ENCODE results near the gene TMC1.

TMC1 gene

DNA sequence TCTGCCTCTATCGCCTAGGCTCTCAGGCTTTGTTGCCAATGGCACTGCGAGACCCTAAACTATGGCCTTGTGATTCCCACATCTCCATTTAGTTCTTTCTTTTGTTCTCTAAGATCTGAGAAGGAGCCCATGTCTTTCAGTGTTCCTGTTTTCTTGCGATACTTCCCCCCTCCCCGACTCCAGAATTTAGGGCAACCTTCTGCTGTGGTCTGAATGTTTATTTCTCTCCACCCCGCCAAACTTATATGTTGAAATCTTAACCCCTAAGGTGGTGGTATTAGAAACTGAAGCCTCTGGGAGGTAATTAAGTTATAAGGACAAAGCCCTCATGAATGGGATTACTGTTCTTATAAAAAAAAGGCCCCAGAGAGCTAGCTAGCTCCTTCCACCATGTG lies 6.4 kb downstream of the TMC1 start:
- no peak for DNase-seq (ENCODE audit: low read depth)
- H3K4me3 ChIP-seq (ENCODE audit: low read length), result no peak overlapping the region
- TF ChIP-seq, protein P1, sequence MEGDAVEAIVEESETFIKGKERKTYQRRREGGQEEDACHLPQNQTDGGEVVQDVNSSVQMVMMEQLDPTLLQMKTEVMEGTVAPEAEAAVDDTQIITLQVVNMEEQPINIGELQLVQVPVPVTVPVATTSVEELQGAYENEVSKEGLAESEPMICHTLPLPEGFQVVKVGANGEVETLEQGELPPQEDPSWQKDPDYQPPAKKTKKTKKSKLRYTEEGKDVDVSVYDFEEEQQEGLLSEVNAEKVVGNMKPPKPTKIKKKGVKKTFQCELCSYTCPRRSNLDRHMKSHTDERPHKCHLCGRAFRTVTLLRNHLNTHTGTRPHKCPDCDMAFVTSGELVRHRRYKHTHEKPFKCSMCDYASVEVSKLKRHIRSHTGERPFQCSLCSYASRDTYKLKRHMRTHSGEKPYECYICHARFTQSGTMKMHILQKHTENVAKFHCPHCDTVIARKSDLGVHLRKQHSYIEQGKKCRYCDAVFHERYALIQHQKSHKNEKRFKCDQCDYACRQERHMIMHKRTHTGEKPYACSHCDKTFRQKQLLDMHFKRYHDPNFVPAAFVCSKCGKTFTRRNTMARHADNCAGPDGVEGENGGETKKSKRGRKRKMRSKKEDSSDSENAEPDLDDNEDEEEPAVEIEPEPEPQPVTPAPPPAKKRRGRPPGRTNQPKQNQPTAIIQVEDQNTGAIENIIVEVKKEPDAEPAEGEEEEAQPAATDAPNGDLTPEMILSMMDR (IDR thresholded peaks at IDR 0.05; ENCODE audit: insufficient read depth, low read depth, low read length, missing control alignments), result no peak

DNA sequence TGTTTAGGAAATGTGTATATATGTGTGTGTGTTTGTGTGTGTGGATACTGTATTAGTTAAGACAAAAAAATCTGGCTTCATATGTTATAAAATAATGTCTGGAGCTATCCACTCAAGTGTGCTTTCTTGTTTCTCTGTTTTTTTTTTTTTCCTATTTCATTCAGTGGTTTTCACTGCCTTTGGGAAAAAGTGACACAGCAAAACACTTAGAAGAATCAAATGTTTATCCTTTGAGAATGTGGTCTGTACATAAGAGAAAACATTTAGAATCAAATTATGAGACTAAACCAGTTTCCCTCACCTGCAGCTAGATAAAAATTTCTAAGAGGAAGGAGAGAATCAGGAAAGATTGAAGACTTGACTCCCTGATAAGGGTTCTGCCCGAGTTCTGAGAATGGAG lies 8.1 kb downstream of the TMC1 start:
- H3K4me3 ChIP-seq (ENCODE audit: low read length), result no peak overlapping the region
- DNase-seq (ENCODE audit: low read depth), result no peak
- TF ChIP-seq, protein P1 (IDR thresholded peaks at IDR 0.05; ENCODE audit: insufficient read depth, low read depth, low read length, missing control alignments), result no peak

DNA sequence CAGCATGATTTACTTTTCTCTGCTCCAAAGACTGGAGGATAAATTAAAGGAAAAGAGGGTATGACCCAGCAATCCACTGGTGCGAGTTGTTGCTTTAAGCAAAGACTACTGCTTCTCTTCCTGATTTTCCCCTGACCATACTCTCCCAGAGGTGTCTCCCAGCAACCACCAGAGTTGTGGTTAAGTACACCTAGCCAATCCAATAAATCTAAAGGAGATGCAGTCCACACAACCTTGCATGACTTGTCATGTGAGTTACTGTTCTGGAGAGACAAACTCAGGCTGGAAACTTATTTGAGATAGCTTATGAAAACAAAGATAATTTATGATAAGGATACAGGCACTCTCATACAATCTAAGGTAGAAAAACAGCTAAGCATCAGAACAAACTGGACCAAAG lies 11.9 kb downstream of the TMC1 start:
- H3K4me3 ChIP-seq (ENCODE audit: low read length), result no peak overlapping the region
- TF ChIP-seq, protein P1 (IDR thresholded peaks at IDR 0.05; ENCODE audit: insufficient read depth, low read depth, low read length, missing control alignments), result no peak
- no peak for DNase-seq (ENCODE audit: low read depth)

DNA sequence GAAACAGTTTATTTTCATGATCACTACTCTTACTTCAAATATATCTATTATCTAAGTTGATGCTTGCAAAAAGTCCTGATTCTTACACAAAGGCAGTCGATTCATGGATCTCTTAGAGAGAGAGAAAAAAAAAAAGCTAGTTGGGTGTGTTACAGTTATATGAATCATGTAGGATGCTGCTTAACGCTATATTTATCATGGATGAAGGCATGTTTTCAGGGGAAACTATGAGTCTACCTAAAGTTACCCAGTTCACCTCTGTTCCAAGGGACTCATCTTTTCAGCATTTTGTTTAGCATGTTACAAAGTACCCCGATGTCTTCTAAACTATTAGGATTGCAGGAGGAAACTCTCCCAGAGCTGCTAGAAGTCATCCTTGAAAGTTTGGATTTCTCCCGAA lies 13.5 kb downstream of the TMC1 start:
- TF ChIP-seq, protein P1 (IDR thresholded peaks at IDR 0.05; ENCODE audit: insufficient read depth, low read depth, low read length, missing control alignments), result no peak
- DNase-seq (ENCODE audit: low read depth), result peak; percentile 50

DNA sequence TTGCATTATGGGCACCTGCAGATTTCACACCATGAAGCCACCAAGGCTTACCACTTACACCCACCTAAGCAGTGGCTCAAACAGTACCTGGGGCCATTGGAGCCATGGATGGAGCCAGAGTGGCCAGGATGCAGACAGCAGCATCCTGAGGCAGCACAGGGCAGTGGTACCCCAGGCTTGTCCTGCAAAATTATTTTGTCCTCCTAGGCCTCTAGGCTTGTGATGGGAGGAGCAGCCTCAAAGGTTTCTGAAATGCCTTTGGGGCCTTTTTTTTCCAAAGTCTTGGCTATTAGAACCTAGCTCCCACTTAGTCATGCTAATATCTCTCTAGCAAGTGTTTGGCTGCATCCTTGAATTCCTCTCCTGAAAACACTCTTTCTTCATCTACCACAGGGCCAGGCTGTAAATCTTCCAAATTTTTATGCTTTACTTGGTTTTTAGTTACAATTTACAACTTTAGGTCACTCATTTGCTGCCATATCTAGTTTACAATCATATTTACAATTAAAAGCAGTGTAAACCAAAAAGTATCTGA lies 15.7 kb downstream of the TMC1 start:
- TF ChIP-seq, protein P1 (IDR thresholded peaks at IDR 0.05; ENCODE audit: insufficient read depth, low read depth, low read length, missing control alignments), result no peak
- no peak for DNase-seq (ENCODE audit: low read depth)
- H3K4me3 ChIP-seq (ENCODE audit: low read length), result no peak overlapping the region

More for the DNA sequence above, 13.5 kb downstream of the TMC1 start:
- H3K4me3 ChIP-seq (ENCODE audit: low read length), result no peak overlapping the region

DNA sequence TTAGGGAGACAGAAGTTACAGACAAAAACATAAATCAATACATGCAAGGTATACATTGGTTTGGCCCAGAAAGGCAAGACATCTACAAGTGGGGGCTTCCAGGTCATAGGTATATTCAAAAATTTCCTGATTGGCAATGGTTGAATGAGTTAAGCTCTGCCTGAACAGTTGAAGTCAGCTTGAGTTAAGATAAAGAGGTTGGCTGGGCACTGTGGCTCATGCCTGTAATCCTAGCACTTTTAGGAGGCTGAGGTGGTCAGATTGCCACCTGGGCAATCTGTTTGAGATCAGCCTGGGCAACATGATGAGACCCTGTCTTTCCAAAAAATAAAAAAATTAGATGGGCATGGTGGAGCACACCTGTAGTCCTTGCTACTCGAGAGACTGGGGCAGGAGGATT lies 16.3 kb downstream of the TMC1 start:
- H3K4me3 ChIP-seq (ENCODE audit: low read length), result no peak overlapping the region
- DNase-seq (ENCODE audit: low read depth), result peak; percentile 36
- TF ChIP-seq, protein P1 (IDR thresholded peaks at IDR 0.05; ENCODE audit: insufficient read depth, low read depth, low read length, missing control alignments), result no peak

Data from epithelial cell of esophagus (primary cell).